Ishikawa (cell line): ENCODE results near the gene ABCA7.

Experiments used
- CEBPB ChIP-seq: IDR thresholded peaks from 2 replicates; pipeline ENCODE4 v1.6.1; 2012
- CREB1 ChIP-seq: IDR thresholded peaks from 2 replicates; pipeline ENCODE4 v1.6.1; 2012; ENCODE audit warnings: low read depth
- EGR1 ChIP-seq: IDR thresholded peaks from 2 replicates; pipeline ENCODE4 v1.6.1; 2012
- EP300 ChIP-seq: IDR thresholded peaks from 2 replicates; pipeline ENCODE4 v1.6.1; 2012; ENCODE audit warnings: borderline replicate concordance
- FOXM1 ChIP-seq: IDR thresholded peaks from 2 replicates; pipeline ENCODE4 v1.6.1; 2012; ENCODE audit warnings: low read depth, borderline replicate concordance
- MAX ChIP-seq: IDR thresholded peaks from 2 replicates; pipeline ENCODE4 v1.6.1; 2012
- NFIC ChIP-seq: IDR thresholded peaks from 2 replicates; pipeline ENCODE4 v1.6.1; 2012
- RAD21 ChIP-seq: IDR thresholded peaks from 2 replicates; pipeline ENCODE4 v1.6.1; 2012; ENCODE audit warnings: low read depth
- REST ChIP-seq: IDR thresholded peaks from 2 replicates; pipeline ENCODE4 v1.6.1; 2012; ENCODE audit warnings: low read depth, mild to moderate bottlenecking
- TAF1 ChIP-seq: IDR thresholded peaks from 2 replicates; pipeline ENCODE4 v1.6.1; 2012; ENCODE audit warnings: low read depth, mild to moderate bottlenecking
- TCF12 ChIP-seq: IDR thresholded peaks from 2 replicates; pipeline ENCODE4 v1.6.1; 2012; ENCODE audit warnings: low read depth
- TEAD4 ChIP-seq: IDR thresholded peaks from 2 replicates; pipeline ENCODE4 v1.6.1; 2012
- USF1 ChIP-seq: IDR thresholded peaks from 2 replicates; pipeline ENCODE4 v1.6.1; 2012
- YY1 ChIP-seq: IDR thresholded peaks from 2 replicates; pipeline ENCODE4 v1.6.1; 2012; ENCODE audit warnings: low read depth
- ZBTB7A ChIP-seq: IDR thresholded peaks from 2 replicates; pipeline ENCODE4 v1.6.1; 2012; ENCODE audit warnings: low read depth

ABCA7 gene

GRCh38 chr19:1102407-1103131, 62.7 kb downstream of the ABCA7 start:
- 0 out of 2 replicates have a peak, but pooled peaks have one; percentile 11 for TF ChIP-seq TCF12
- peak; percentile 59 for TF ChIP-seq TEAD4
- no peak for TF ChIP-seq EP300
- no peak for TF ChIP-seq RAD21
- TF ChIP-seq EGR1: peak; percentile 66; the same call in 1 of the 2 replicates
- TF ChIP-seq FOXM1: no peak
- no peak for TF ChIP-seq TAF1
- TF ChIP-seq REST: no peak
- TF ChIP-seq YY1: no peak
- TF ChIP-seq MAX: peak; percentile 19; the same call in 1 of the 2 replicates
- no peak for TF ChIP-seq NFIC

- no peak for TF ChIP-seq YY1
- TF ChIP-seq EP300: no peak
- no peak for TF ChIP-seq TCF12
- no peak for TF ChIP-seq ZBTB7A
- TF ChIP-seq RAD21: no peak
- no peak for TF ChIP-seq EGR1
- no peak for TF ChIP-seq TAF1
- no peak for TF ChIP-seq CEBPB
Measured at GRCh38 chr19:1103132-1103707, 63.3 kb downstream of the ABCA7 start.

GRCh38 chr19:1103708-1104310, 63.9 kb downstream of the ABCA7 start, which contains the start of gene GPX4:
GPX4 (plus strand) TSS chr19:1103994; CDS start chr19:1104044, 50 bp downstream.
- TF ChIP-seq ZBTB7A (peak; percentile 96), EGR1 (no peak), FOXM1 (no peak), CREB1 (no peak), REST (no peak), TEAD4 (0 out of 2 replicates have a peak, but pooled peaks have one; percentile 16), MAX (no peak; the same call in 1 of the 2 replicates), EP300 (no peak), USF1 (no peak), RAD21 (no peak), CEBPB (no peak), TAF1 (peak; percentile 95; the same call in 1 of the 2 replicates), TCF12 (0 out of 2 replicates have a peak, but pooled peaks have one; percentile 9), NFIC (0 out of 2 replicates have a peak, but pooled peaks have one; percentile 7), YY1 (no peak; the same call in 1 of the 2 replicates)

- TF ChIP-seq ZBTB7A: peak; percentile 89
- no peak for TF ChIP-seq NFIC
- TF ChIP-seq REST: no peak
- 0 out of 2 replicates have a peak, but pooled peaks have one; percentile 19 for TF ChIP-seq MAX
- TF ChIP-seq RAD21: no peak
- TF ChIP-seq YY1: no peak
- no peak for TF ChIP-seq CEBPB
- no peak for TF ChIP-seq FOXM1
- TF ChIP-seq TEAD4: no peak
- TF ChIP-seq TAF1: no peak; the same call in 1 of the 2 replicates
- TF ChIP-seq CREB1: peak; percentile 38; the same call in 1 of the 2 replicates
- TF ChIP-seq USF1: peak; percentile 64
- peak; percentile 92 for TF ChIP-seq EGR1
- TF ChIP-seq TCF12: peak; percentile 14; the same call in 1 of the 2 replicates
- no peak for TF ChIP-seq EP300
Measured at GRCh38 chr19:1104311-1105007, 64.6 kb downstream of the ABCA7 start.
